ENCODE measurements around the gene NTPCR. TPM values are rescaled to one million over a fixed set of nuclear protein-coding genes. Genes with fewer than 3 reads are reported as not detected.
A peak's percentile ranks its signal among the peaks of the same experiment; 100 is the strongest.

Gene NTPCR
- total and polyA plus RNA-seq, 2 donors from 2014 or later: 40.2 to 95.7 TPM

GRCh38 chr1:233031521-233031920 lies 81.1 kb downstream of the NTPCR start:
- H3K27me3 ChIP-seq (ENCODE audit: control insufficient read depth, insufficient read depth, low read length): no peaks in the 10 kb centered on the region
- no peaks in the 10 kb centered on the region for H3K9me3 ChIP-seq (ENCODE audit: control insufficient read depth in 2 of 3, insufficient read depth in 1 of 3, low read length in 3 of 3)
- no peaks in the 10 kb centered on the region for H3K36me3 ChIP-seq (ENCODE audit: control insufficient read depth in 2 of 3, insufficient read depth in 3 of 3, low read length in 3 of 3)
- no peak for TF ChIP-seq CTCF (IDR thresholded peaks at IDR 0.05; ENCODE audit: borderline replicate concordance, extremely low read depth, insufficient read depth)
- H3K27ac ChIP-seq (ENCODE audit: low read depth in 2 of 2, low read length in 2 of 2): no peak overlapping the region
- H3K4me1 ChIP-seq (ENCODE audit: control insufficient read depth in 2 of 3, insufficient read depth in 2 of 3, low read depth in 1 of 3, low read length in 3 of 3): no peaks in the 10 kb centered on the region
- intact Hi-C loops (cut with DNase I): no loop called here
- FAIRE-seq (no peak), DNase-seq (peak in 1 of 5 donors; percentile 58)
- H3K9ac ChIP-seq (ENCODE audit: low read length in 3 of 3): no peak overlapping the region
- H3K4me3 ChIP-seq (ENCODE audit: low read length in 3 of 3): no peak overlapping the region

GRCh38 chr1:233032916-233033315 lies 82.5 kb downstream of the NTPCR start:
- Histone ChIP-seq H3K27ac (ENCODE audit: low read depth in 2 of 2, low read length in 2 of 2) (no peak overlapping the region), H3K27me3 (ENCODE audit: control insufficient read depth, insufficient read depth, low read length) (no peaks in the 10 kb centered on the region), H3K36me3 (ENCODE audit: control insufficient read depth in 2 of 3, insufficient read depth in 3 of 3, low read length in 3 of 3) (no peaks in the 10 kb centered on the region), H3K9ac (ENCODE audit: low read length in 3 of 3) (no peak overlapping the region), H3K4me3 (ENCODE audit: low read length in 3 of 3) (no peak overlapping the region), H3K4me1 (ENCODE audit: control insufficient read depth in 2 of 3, insufficient read depth in 2 of 3, low read depth in 1 of 3, low read length in 3 of 3) (no peaks in the 10 kb centered on the region), H3K9me3 (ENCODE audit: control insufficient read depth in 2 of 3, insufficient read depth in 1 of 3, low read length in 3 of 3) (no peaks in the 10 kb centered on the region)
- FAIRE-seq (no peak), DNase-seq (no peak)
- no peak for TF ChIP-seq CTCF (IDR thresholded peaks at IDR 0.05; ENCODE audit: borderline replicate concordance, extremely low read depth, insufficient read depth)
- intact Hi-C loops (cut with DNase I): no loop called here

- Histone ChIP-seq H3K27me3 (ENCODE audit: control insufficient read depth, insufficient read depth, low read length) (no peaks in the 10 kb centered on the region), H3K4me1 (ENCODE audit: control insufficient read depth in 2 of 3, insufficient read depth in 2 of 3, low read depth in 1 of 3, low read length in 3 of 3) (no peaks in the 10 kb centered on the region), H3K36me3 (ENCODE audit: control insufficient read depth in 2 of 3, insufficient read depth in 3 of 3, low read length in 3 of 3) (no peaks in the 10 kb centered on the region), H3K4me3 (ENCODE audit: low read length in 3 of 3) (no peak overlapping the region), H3K9ac (ENCODE audit: low read length in 3 of 3) (no peak overlapping the region), H3K9me3 (ENCODE audit: control insufficient read depth in 2 of 3, insufficient read depth in 1 of 3, low read length in 3 of 3) (no peaks in the 10 kb centered on the region), H3K27ac (ENCODE audit: low read depth in 2 of 2, low read length in 2 of 2) (no peak overlapping the region)
- FAIRE-seq (no peak), DNase-seq (no peak)
- TF ChIP-seq CTCF (IDR thresholded peaks at IDR 0.05; ENCODE audit: borderline replicate concordance, extremely low read depth, insufficient read depth): no peak
- intact Hi-C loops (cut with DNase I): no loop called here
Observed at GRCh38 chr1:233033361-233033760, 83.0 kb downstream of the NTPCR start.

Other genes with a start within 250 kb of the NTPCR start
- gene MAP10, start 145.2 kb upstream of the NTPCR start, total RNA-seq: 3.8 TPM
- 1.1 TPM for gene MAP10, start 145.2 kb upstream of the NTPCR start, polyA plus RNA-seq (ENCODE audit: insufficient read depth, low read depth, low replicate concordance)